HT-29 (cell line): ENCODE data around the gene GABPB2. TPM values are rescaled to one million over a fixed set of nuclear protein-coding genes. Genes with fewer than 3 reads are reported as not detected.

ENCODE experiments used
- DNase-seq: peaks from one replicate; pipeline ENCODE4 v3.0.0-alpha.2; 2015; ENCODE audit warnings: low spot score
- total RNA-seq: library from RNA; depleted of rRNA; stranded (reverse); fragments of >200 nt; shearing (Covaris generic); gene quantifications from 2 replicates; pipeline ENCODE4 v1.2.3, GENCODE V29; 2014

GABPB2 gene
- total RNA-seq, 1 experiment from 2014 or later: 6.1 TPM

DNA sequence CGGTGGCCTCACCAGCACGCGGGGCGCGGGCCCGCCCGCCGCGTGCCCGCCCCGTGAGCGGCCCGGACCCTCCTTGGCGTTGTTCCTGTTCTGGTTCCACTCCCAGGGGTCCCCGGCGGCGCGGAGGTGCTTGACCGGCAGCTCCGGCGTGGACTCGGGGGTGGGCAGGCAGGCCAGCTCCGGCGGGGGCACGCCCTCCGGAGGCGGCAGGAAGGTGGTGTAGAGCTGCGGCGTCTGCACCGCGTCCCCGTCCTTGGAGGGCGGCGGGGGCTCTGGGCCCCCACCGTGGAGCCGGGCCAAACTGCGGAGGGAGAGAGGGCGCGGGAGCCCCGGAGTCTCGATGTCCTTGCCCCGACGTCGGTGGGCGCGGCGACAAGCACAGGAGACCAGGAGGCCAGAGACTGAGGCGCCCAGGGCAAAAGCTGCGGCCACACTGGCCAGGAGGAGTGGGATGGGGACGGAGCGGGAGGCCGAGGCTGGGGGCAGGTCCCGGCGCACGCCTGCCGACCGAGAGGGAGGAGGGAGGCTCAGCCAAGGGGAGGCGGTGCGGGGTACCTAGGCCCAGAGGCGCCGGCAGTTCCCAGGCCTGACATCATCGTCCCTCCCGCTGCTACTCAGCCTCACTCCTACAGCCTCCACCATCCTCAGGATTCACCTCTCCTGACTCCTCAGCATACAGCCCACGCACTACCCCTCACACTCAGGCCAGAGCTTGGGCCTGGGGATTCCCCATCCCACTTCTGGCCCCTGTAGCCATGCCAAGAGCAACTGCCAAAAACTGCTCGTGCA, 62.7 kb downstream of the GABPB2 start:
- no peak for DNase-seq

DNA sequence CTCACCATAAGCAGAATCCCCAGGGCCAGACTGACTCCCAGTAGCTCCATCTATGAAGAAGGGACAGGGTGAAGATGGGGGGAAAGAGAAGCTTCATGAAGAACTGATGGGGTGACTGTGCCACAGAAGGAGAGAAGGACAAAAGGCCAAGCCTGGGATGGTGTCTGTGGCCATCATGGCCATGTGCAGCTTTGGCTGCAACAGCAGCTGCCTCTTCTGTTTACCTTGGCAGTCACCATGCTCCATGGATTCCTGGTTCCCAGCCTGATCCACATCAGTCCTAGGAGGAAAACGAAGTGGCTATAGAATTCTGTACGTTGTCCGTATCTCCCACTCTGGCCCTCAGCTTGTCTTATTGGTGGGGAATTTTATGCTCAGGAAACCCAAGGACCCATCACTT, 63.8 kb downstream of the GABPB2 start:
- DNase-seq: no peak

DNA sequence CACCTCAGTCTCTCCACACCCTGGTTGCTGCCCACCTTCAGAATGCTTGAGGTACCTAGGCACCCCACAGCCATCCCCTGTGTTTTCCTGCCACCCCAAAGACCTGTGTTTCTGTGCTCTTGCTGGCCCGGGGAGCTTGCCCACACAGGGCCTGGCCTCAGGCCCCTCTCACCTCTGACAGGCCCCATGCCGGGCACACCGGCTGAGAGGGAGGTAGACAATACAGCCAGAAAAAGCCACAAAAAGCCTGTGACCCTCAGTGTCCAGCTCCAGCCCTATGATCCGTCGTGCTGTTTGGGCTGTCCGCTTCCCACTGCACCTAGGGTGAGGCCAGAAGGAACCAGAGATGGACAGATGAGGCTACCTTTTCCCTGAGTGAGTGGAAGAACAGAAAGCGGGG, 64.4 kb downstream of the GABPB2 start:
- no peak for DNase-seq

- no peak for DNase-seq
Observed at GRCh38 chr1:151135433-151136385, 65.1 kb downstream of the GABPB2 start.

- DNase-seq: no peak
Observed at GRCh38 chr1:151137789-151138188, 67.2 kb downstream of the GABPB2 start.

DNA sequence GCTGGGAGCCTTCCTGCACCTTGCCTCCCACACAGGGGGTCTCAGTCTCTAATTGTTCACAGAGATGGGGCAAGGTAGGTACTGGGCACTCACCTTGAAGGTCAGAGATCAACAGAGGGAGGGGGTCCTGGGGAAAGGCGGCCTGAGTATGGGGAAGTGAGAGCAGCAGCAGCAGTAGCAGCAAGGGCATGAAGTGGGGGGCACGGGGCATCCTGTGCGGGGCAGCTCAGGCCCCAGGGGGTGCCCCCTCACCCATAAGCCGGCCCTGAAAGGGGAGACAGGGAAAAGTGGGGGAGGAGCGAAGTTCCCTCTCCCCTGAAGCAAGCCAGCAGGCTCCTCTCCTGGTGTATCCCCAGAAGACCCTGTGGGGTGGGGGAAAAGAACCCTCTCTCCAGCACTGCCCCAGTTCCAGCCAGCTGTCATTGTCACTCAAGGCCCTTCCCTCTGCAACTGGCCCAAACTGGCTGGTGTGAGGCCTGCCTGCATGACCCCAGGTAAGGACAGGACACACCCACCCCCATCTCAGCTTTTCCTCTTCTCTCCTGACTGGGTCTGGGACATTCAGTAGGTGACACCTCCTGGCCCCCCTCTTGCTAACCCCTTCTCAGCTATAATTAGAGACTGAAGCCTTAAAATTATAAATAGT, 72.0 kb downstream of the GABPB2 start:
- DNase-seq: no peak

GRCh38 chr1:151143057-151143435, 72.5 kb downstream of the GABPB2 start:
- no peak for DNase-seq

DNA sequence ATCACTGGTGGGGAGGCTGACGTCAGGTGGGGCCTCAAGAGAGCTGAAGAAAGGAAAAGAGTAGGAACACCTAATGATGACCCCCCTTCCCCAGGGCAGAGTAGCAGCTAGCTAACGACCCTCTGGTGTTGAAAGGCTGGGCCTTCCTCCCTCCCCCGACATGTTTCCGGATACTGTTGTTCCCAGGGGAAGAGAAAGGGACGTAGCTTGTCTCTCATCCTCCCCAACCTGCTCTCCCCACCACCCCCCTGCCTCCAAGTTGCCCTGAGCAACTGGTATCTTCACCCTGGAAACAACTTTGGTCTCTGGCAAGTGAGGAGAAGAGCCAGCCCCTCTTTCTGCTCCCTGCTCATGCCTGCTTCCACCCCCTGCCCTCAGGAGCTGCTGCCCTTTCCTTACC, 73.4 kb downstream of the GABPB2 start:
- no peak for DNase-seq

DNA sequence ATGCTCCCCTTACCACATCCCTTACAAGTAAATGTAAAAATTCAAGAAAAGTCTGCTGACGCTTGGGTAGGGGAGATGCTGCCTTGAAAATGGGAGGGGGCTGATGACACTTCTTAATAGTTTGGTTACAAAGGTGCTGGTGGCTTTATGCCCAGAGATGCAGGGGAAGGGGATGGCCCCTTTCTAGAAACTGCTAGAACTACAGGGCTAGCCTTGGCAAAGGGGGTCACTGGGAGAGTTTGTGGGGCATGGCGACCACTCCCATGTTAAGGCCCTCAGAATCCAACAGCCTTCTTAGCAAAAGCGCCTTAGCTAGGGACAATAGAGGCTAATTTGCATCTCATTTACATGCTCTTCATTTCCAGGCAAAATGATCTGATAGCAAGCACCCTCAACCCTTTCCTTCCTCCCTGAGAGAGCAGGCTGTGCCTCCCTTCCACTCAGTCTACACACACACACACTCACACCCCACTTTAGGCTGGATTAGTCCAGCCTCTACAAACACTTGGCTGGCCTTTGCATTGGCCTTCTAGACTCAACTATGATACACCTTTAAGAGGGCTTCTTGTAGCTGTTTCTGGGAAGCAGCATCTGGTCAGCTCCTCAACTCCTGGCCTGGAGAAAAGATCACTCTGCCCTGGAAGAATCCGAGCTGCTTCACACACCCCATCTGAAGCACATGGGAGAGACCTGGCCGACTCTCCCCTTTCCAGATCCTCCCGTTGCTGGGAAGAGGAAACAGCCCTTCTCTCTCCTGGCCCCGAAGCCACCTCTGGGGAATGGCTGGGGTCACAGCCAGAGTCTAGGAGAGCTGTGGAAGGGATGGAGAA, 74.1 kb downstream of the GABPB2 start:
- DNase-seq: no peak

- DNase-seq: no peak
Observed at GRCh38 chr1:151145304-151146071, 74.9 kb downstream of the GABPB2 start.

GRCh38 chr1:151146072-151146411, 75.5 kb downstream of the GABPB2 start:
- no peak for DNase-seq

GRCh38 chr1:151146412-151147131, 76.0 kb downstream of the GABPB2 start, which contains the start of gene SEMA6C:
TSS of gene SEMA6C (minus strand) at chr1:151146631. CDS start at chr1:151142621, 4,010 bp downstream.
- DNase-seq: peak; percentile 83

DNA sequence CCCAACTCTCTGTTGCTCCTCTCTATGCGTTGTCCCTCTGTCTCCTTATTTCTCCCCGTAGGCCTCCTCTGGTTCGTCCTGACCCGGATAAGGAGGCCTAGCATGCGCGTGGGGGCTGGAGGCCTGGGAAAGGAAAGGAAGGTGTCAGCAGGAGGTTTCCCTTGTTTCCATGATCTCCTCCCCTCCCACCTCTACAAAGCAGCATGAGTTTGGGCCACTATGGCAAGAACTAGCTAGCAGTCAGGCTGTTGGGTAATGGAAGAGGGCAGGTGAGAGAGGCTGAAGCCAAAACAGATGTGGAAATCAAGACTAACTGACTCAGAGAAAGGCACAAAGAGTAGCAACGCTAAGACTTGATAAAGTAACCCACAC, 76.6 kb downstream of the GABPB2 start:
- no peak for DNase-seq

- DNase-seq: no peak
Observed at GRCh38 chr1:151147665-151148064, 77.1 kb downstream of the GABPB2 start.

DNA sequence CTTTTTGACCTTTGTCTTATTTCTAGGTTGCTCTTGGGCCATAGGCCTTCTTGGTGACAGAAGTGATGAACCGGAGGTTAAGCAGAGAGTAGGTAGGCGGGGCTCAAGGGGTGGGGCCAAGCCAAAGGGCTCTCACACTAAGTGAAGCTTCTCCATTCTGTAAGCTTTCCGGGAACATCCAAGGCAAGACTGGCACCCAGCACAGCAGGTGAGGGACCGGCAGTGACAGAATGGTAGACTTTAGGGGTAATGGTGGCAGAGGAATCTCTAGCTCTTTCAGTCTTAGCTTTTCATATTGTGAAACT, 85.9 kb downstream of the GABPB2 start, which contains the start of gene TNFAIP8L2:
TSS of gene TNFAIP8L2 (plus strand) at position 135 of the 305 bp plus-strand sequence. CDS start 2,049 bp downstream, outside the sequence.
- DNase-seq: no peak

DNA sequence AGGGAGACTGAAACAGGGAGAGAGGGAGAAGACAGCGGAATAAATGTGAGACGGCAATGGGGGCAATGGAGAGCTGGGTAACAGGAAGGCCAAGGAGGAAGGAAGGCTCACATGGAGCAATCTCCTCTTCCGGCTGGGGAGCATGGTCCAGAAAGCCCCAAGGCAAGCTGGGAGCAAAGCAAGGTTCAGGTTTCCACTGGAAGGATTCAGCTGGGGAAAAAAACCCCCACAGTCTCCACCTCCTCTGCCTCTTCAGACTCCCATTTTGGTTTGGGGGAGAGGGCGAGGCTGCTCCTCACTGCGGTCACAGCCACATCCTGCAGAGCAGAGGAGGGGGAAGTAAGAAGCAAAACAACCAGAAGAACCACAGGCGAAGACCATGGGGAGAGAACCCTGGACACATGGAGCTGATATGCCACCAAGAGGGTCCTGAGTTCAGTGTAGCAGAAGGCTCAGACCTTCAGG, 86.5 kb downstream of the GABPB2 start:
- no peak for DNase-seq

DNA sequence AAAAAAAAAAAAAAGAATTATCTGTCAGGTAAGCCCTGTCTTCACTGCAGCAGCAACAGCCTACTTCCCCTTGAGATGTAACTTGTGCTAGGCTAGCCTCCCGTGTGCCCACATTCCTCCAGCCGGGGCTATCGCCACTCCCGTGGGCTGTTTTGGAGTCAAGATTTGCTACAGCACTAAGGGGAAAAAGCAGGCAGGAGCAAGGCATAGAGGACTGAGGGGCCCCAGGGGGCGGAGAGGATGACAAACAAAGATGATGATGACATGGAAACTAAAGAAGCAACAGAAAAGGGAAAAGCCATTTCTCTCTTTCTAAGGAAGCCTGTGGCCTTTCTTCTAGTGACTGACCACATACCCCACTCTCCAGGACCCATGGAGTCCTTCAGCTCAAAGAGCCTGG, 87.8 kb downstream of the GABPB2 start:
- no peak for DNase-seq

DNA sequence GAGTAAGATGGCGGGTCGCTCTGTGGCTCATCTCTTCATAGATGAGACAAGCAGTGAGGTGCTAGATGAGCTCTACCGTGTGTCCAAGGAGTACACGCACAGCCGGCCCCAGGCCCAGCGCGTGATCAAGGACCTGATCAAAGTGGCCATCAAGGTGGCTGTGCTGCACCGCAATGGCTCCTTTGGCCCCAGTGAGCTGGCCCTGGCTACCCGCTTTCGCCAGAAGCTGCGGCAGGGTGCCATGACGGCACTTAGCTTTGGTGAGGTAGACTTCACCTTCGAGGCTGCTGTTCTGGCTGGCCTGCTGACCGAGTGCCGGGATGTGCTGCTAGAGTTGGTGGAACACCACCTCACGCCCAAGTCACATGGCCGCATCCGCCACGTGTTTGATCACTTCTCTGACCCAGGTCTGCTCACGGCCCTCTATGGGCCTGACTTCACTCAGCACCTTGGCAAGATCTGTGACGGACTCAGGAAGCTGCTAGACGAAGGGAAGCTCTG, 88.2 kb downstream of the GABPB2 start:
- DNase-seq: no peak

GRCh38 chr1:151159373-151159772, 88.8 kb downstream of the GABPB2 start:
- DNase-seq: no peak
